Endothelial cell of umbilical vein (primary cell): ENCODE results near the gene PCF11. TPM values are rescaled to one million over a fixed set of nuclear protein-coding genes. Genes with fewer than 3 reads are reported as not detected.
"Not testable (repeated sequence)": the region's sequence is repeated elsewhere in the genome, so short reads cannot be mapped to it uniquely, and the experiment has no call there.

Experiments
- BruUV-seq: library from RNA; stranded (reverse); fragments of 400-500 nt; replicated peaks from 2 replicates; lab custom pipeline; 2021; lab: Mats Ljungman, UMichigan
- CTCF ChIA-PET: fragments of 300-600, 350-600 bp; sonication (Branson Sonifier 250); formaldehyde crosslinking; loops from one replicate; lab custom pipeline; 2021; ENCODE audit warnings: antibody characterized with exemption, inconsistent platforms; lab: Charles Lee
- POLR2A ChIA-PET: fragments of 300-600, 350-600 bp; sonication (Branson Sonifier 250); formaldehyde crosslinking; loops from one replicate; lab custom pipeline; 2021; ENCODE audit warnings: antibody characterized with exemption, inconsistent platforms; lab: Charles Lee
- DNase-seq: peaks from one replicate; pipeline ENCODE4 v3.0.0-alpha.2; 2011; ENCODE audit warnings: low read depth, low spot score
- FAIRE-seq: peaks from 2 replicates; lab custom pipeline; 2011; peaks lifted over from hg19 to GRCh38; lab: Jason Lieb, UNC
- H2AFZ ChIP-seq: 2 replicates; pipeline ENCODE4 v1.6.0; 2012; ENCODE audit warnings: low read depth, low read length, control low read depth, inconsistent platforms
- H3K27ac ChIP-seq: 2 replicates; pipeline ENCODE4 v1.5.1; 2011; ENCODE audit warnings: low read depth, mild to moderate bottlenecking, control low read depth, low read length, moderate library complexity; ENCODE audit not compliant: insufficient read depth
- H3K27me3 ChIP-seq, 2 experiments: 2 replicates each; pipeline versions ENCODE4 v1.6.0 to v1.6.1; 2011; ENCODE audit warnings: low read length in 2 of 2, mixed read lengths in 1 of 2; ENCODE audit not compliant: control insufficient read depth in 2 of 2, insufficient read depth in 2 of 2
- H3K36me3 ChIP-seq, 2 experiments: 2 replicates in 1 of 2; 3 replicates in 1 of 2; pipeline ENCODE4 v1.5.1; 2011; ENCODE audit warnings: low read length in 2 of 2, mild to moderate bottlenecking in 1 of 2, moderate library complexity in 1 of 2; ENCODE audit not compliant: control insufficient read depth in 2 of 2, insufficient read depth in 2 of 2; ENCODE audit errors: extremely low read depth in 1 of 2
- H3K4me1 ChIP-seq: 3 replicates; pipeline ENCODE4 v1.5.1; 2011; ENCODE audit warnings: mild to moderate bottlenecking, low read length; ENCODE audit not compliant: control insufficient read depth, insufficient read depth; ENCODE audit errors: extremely low read depth
- H3K4me2 ChIP-seq: 2 replicates; pipeline ENCODE4 v1.6.1; 2011; ENCODE audit warnings: low read length, control low read depth, mixed read lengths; ENCODE audit not compliant: insufficient read depth
- H3K4me3 ChIP-seq, 3 experiments: fragments of 200-600 bp in 1 of 3; sonication (generic), shearing (Covaris generic) in 1 of 3; replicated peaks in 1 of 3; 2 replicates each; pipeline ENCODE4 v1.5.1; 2011 to 2016; ENCODE audit warnings: control low read depth in 3 of 3, low read length in 3 of 3, mild to moderate bottlenecking in 2 of 3, inconsistent platforms in 1 of 3, low read depth in 1 of 3, moderate library complexity in 1 of 3; ENCODE audit not compliant: insufficient read depth in 1 of 3
- H3K79me2 ChIP-seq: 2 replicates; pipeline ENCODE4 v1.6.0; 2012; ENCODE audit warnings: low read length, inconsistent platforms; ENCODE audit not compliant: control insufficient read depth, insufficient read depth
- H3K9ac ChIP-seq: replicated peaks from 2 replicates; pipeline ENCODE3; 2011; ENCODE audit warnings: low read length, control low read depth; ENCODE audit not compliant: insufficient read depth; ENCODE audit errors: extremely low read depth
- H3K9me1 ChIP-seq: replicated peaks from 3 replicates; pipeline ENCODE4 v1.6.0; 2011; ENCODE audit warnings: mild to moderate bottlenecking, low read length; ENCODE audit not compliant: control insufficient read depth, insufficient read depth; ENCODE audit errors: extremely low read depth
- H3K9me3 ChIP-seq: replicated peaks from 2 replicates; pipeline ENCODE4 v1.5.1; 2012; ENCODE audit warnings: low read length, inconsistent platforms; ENCODE audit not compliant: control insufficient read depth, insufficient read depth
- H4K20me1 ChIP-seq: replicated peaks from 2 replicates; pipeline ENCODE3; 2011; ENCODE audit warnings: mild to moderate bottlenecking, low read length; ENCODE audit not compliant: control insufficient read depth, insufficient read depth; ENCODE audit errors: extremely low read depth
- JUN ChIP-seq: IDR thresholded peaks from 2 replicates; pipeline ENCODE4 v1.6.1; 2011; ENCODE audit warnings: borderline replicate concordance, low read depth; ENCODE audit not compliant: insufficient read length, insufficient read depth
- MYC ChIP-seq: IDR thresholded peaks from one replicate; pipeline ENCODE4 v1.6.1; 2011; ENCODE audit warnings: mild to moderate bottlenecking, low read depth, low read length
- dilution Hi-C: fragments of 300-500 bp; cut with MboI; formaldehyde crosslinking; loops from one replicate; pipeline ENCODE4 v1.15.0; 2019; ENCODE audit warnings: low sequenced_read_pairs; ENCODE audit not compliant: extremely low pct_ligation_motif_present
- intact Hi-C: fragments of 100-400 bp; cut with micrococcal nuclease; formaldehyde crosslinking; loops from one replicate; pipeline ENCODE4 v1.10.0; 2022
- polyA plus RNA-seq, 4 experiments: library from polyadenylated mRNA; depleted of rRNA in 3 of 4; stranded (reverse) in 3 of 4; unstranded in 1 of 4; fragments of >200 nt; gene quantifications; 2 replicates each; pipeline versions ENCODE4 v1.2.1 to v1.2.3, GENCODE V29; 2011 to 2012; ENCODE audit warnings: missing spikeins in 1 of 4
- total RNA-seq: library from RNA; stranded (reverse); gene quantifications from 2 replicates; pipeline ENCODE4 v1.2.3, GENCODE V29; 2021
- TF ChIP-seq, protein P1 (sequence below), 2 donors: IDR thresholded peaks; 1 replicate in 1 of 2; 2 replicates in 1 of 2; pipeline ENCODE4 v1.5.1; 2011; ENCODE audit warnings: low read length in 2 of 2, mild to moderate bottlenecking in 2 of 2, moderate library complexity in 2 of 2, control low read depth in 1 of 2, inconsistent platforms in 1 of 2, low read depth in 1 of 2; ENCODE audit not compliant: insufficient read depth in 1 of 2; ENCODE audit errors: extremely low read depth in 1 of 2

PCF11 gene
- total and polyA plus RNA-seq, 2 donors (not counting 3 experiments of a cell fraction or from before 2014, with no cell fraction given), result 38.0 to 51.2 TPM

DNA sequence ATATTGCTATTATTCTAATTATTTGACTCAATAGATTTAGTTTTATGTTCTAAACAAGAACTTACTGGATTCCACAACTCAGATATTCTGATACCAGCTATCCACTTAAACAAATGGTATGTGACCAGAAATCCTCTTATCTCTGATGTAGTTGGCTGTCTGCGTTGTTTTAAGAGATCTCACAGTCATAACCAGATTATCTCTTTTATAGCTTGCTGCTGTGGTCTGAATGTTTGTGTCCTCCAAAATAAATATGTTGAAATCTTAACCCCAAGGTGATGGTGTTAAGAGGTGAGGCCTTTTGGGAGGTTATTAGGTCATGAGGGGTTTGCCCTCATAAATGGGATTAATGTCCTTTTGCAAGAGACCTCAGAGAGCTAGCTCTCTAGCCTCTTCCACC lies 49.3 kb downstream of the PCF11 start:
- intact Hi-C loops, result no loop called here
- Histone ChIP-seq H3K4me3 (no peak overlapping the region), H3K27ac (no peak overlapping the region), H3K36me3 (peaks cover 0 to 2% of the 10 kb centered on the region in 2 experiments), H3K4me2 (no peak overlapping the region), H3K9me1 (no peaks in the 10 kb centered on the region), H4K20me1 (no peaks in the 10 kb centered on the region), H2AFZ (no peak overlapping the region), H3K4me1 (no peaks in the 10 kb centered on the region), H3K9me3 (no peaks in the 10 kb centered on the region), H3K27me3 (no peaks in the 10 kb centered on the region), H3K9ac (no peak overlapping the region), H3K79me2 (no peaks in the 10 kb centered on the region)
- POLR2A ChIA-PET, result no interaction called here
- FAIRE-seq (no peak), DNase-seq (no peak)
- CTCF ChIA-PET, result no interaction called here
- BruUV-seq, result no TSS peak
- dilution Hi-C loops, result no loop called here
- TF ChIP-seq MYC (no peak), JUN (no peak)
- TF ChIP-seq, protein P1, sequence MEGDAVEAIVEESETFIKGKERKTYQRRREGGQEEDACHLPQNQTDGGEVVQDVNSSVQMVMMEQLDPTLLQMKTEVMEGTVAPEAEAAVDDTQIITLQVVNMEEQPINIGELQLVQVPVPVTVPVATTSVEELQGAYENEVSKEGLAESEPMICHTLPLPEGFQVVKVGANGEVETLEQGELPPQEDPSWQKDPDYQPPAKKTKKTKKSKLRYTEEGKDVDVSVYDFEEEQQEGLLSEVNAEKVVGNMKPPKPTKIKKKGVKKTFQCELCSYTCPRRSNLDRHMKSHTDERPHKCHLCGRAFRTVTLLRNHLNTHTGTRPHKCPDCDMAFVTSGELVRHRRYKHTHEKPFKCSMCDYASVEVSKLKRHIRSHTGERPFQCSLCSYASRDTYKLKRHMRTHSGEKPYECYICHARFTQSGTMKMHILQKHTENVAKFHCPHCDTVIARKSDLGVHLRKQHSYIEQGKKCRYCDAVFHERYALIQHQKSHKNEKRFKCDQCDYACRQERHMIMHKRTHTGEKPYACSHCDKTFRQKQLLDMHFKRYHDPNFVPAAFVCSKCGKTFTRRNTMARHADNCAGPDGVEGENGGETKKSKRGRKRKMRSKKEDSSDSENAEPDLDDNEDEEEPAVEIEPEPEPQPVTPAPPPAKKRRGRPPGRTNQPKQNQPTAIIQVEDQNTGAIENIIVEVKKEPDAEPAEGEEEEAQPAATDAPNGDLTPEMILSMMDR (IDR thresholded peaks at IDR 0.05; ENCODE audit: extremely low read depth in 1 of 2, insufficient read depth in 1 of 2, low read depth in 1 of 2, low read length in 2 of 2), result no peak

DNA sequence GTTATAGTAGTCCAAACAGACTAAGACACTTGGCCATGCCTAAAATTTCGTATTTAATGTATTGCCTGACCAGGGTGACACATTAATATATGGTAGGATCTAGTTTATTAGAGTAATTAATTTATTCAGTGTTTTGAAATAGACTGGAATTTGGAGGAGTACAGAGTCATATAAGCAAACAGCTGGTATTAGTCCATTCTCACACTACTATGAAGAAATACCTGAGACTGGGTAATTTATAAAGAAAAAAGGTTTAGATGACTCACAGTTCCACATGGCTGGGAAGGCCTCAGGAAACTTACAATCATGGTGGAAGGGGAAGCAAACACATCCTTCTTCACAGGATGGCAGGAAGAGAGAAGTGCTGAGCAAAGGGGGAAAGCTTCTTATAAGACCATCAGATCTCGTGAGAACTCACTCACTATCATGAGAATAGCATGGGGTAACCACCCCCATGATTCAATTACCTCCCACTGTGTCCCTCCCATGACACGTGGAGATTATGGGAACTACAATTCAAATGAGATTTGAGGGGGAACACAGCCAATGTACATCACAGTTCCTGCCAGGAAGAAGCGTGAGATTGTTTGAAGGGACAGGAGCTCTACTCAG lies 49.9 kb downstream of the PCF11 start:
- H3K4me2 ChIP-seq, H3K4me3 ChIP-seq, FAIRE-seq, H3K4me1 ChIP-seq, intact Hi-C loops, dilution Hi-C loops, H4K20me1 ChIP-seq, POLR2A ChIA-PET, H2AFZ ChIP-seq, H3K9me1 ChIP-seq, DNase-seq, H3K79me2 ChIP-seq, H3K36me3 ChIP-seq, H3K27ac ChIP-seq, H3K9me3 ChIP-seq, BruUV-seq, H3K9ac ChIP-seq, H3K27me3 ChIP-seq: not testable (repeated sequence)
- CTCF ChIA-PET, result interaction anchor here (1.0 kb wide), 1 partner anchor 13 kb away, joined by 3 read pairs; the partner anchor contains the start of gene ANKRD42
